K562 (cell line): ENCODE data around the gene OPA3. TPM values are rescaled to one million over a fixed set of nuclear protein-coding genes. Genes with fewer than 3 reads are reported as not detected.

Experiments
- E2F6 ChIP-seq, 2 experiments: IDR thresholded peaks; 2 replicates each; pipeline ENCODE4 v1.6.1; 2011; ENCODE audit warnings: borderline replicate concordance in 1 of 2, control low read depth in 1 of 2, low read depth in 1 of 2, low read length in 1 of 2, mild to moderate bottlenecking in 1 of 2, mixed read lengths in 1 of 2, moderate library complexity in 1 of 2; ENCODE audit not compliant: insufficient read depth in 1 of 2, insufficient read length in 1 of 2, poor library complexity in 1 of 2, severe bottlenecking in 1 of 2; ENCODE audit errors: extremely low read depth in 1 of 2
- ELF1 ChIP-seq: fragments of 200-800 bp; sonication (Bioruptor generic); IDR thresholded peaks from 2 replicates; pipeline ENCODE4 v1.6.1; 2016; ENCODE audit warnings: missing genetic modification characterization, missing compliant biosample characterization
- HSF4 ChIP-seq: fragments of 250-450 bp; sonication (Bioruptor Pico); IDR thresholded peaks from 2 replicates; pipeline ENCODE4 v2.1.2; 2022; ENCODE audit warnings: mild to moderate bottlenecking, moderate library complexity, borderline replicate concordance
- MITF ChIP-seq: IDR thresholded peaks from 2 replicates; pipeline ENCODE4 v1.6.1; 2014; ENCODE audit warnings: antibody characterized with exemption
- NCOA1 ChIP-seq: fragments of 450-650 bp; IDR thresholded peaks from 2 replicates; pipeline ENCODE4 v1.6.1; 2016; ENCODE audit warnings: low read depth
- NRF1 ChIP-seq, 2 experiments: fragments of 450-650 bp; IDR thresholded peaks in 1 of 2; conservative IDR thresholded peaks in 1 of 2; 2 replicates each; pipeline ENCODE4 v1.6.1; 2014; ENCODE audit warnings: mild to moderate bottlenecking in 2 of 2
- SMARCE1 ChIP-seq: fragments of 450-650 bp; IDR thresholded peaks from 2 replicates; pipeline ENCODE4 v1.7.1; 2016; ENCODE audit warnings: mild to moderate bottlenecking
- SRSF1 ChIP-seq: fragments of 200-400 bp; formaldehyde crosslinking; IDR thresholded peaks from 2 replicates; pipeline ENCODE4 v1.6.1; 2017; ENCODE audit warnings: mild to moderate bottlenecking, low read depth, low read length, moderate library complexity
- TAL1 ChIP-seq: fragments of 450-650 bp; IDR thresholded peaks from 2 replicates; pipeline ENCODE4 v1.6.1; 2016; ENCODE audit warnings: mild to moderate bottlenecking
- TARDBP ChIP-seq: fragments of 450-650 bp; IDR thresholded peaks from 2 replicates; pipeline ENCODE4 v1.6.1; 2016
- TCFL5 ChIP-seq: fragments of 250-450 bp; sonication (Bioruptor Pico); conservative IDR thresholded peaks from 2 replicates; pipeline ENCODE4 v1.6.1; 2021; ENCODE audit warnings: mild to moderate bottlenecking, moderate library complexity, matching md5 sums
- TRIM28 ChIP-seq: fragments of 450-650 bp; IDR thresholded peaks from 2 replicates; pipeline ENCODE4 v1.6.1; 2017
- XRCC5 ChIP-seq: fragments of 200-400 bp; formaldehyde crosslinking; IDR thresholded peaks from 2 replicates; pipeline ENCODE4 v1.6.1; 2017; ENCODE audit warnings: low read depth, mild to moderate bottlenecking, low read length
- ZBTB8A ChIP-seq: fragments of 450-650 bp; IDR thresholded peaks from 2 replicates; pipeline ENCODE4 v1.6.1; 2018; ENCODE audit warnings: mild to moderate bottlenecking, moderate library complexity; ENCODE audit not compliant: partially characterized antibody
- ZFPM2 ChIP-seq: fragments of 250-450 bp; sonication (Bioruptor Pico); IDR thresholded peaks from 2 replicates; pipeline ENCODE4 v1.5.1; 2022; ENCODE audit warnings: mild to moderate bottlenecking
- ZNF3 ChIP-seq: fragments of 250-450 bp; sonication (Bioruptor Pico); IDR thresholded peaks from 2 replicates; pipeline ENCODE4 v1.5.0; 2021; ENCODE audit warnings: mild to moderate bottlenecking, moderate library complexity
- ZNF407 ChIP-seq: fragments of 450-650 bp; IDR thresholded peaks from 2 replicates; pipeline ENCODE4 v1.6.1; 2016; ENCODE audit warnings: low read depth
- ZNF589 ChIP-seq: fragments of 200-800 bp; sonication (Bioruptor generic); IDR thresholded peaks from 2 replicates; pipeline ENCODE4 v1.6.1; 2016; ENCODE audit warnings: low read depth, missing genetic modification characterization, missing compliant biosample characterization
- ZNF77 ChIP-seq: fragments of 250-450 bp; sonication (Bioruptor Pico); IDR thresholded peaks from 2 replicates; pipeline ENCODE4 v1.5.0; 2020
- polyA plus RNA-seq, 8 experiments: library from polyadenylated mRNA; depleted of rRNA in 4 of 8; stranded (reverse) in 5 of 8; unstranded in 3 of 8; fragments of >200 nt; fragmentation: Nextera tagmentation in 2 of 8; fragmentation: Illumina TruSeq in 1 of 8; extraction: Ambion mirVana in 2 of 8; extraction: Trizol in 1 of 8; gene quantifications; 2 replicates each; pipeline versions ENCODE4 v1.2.1 to v1.2.3, GENCODE V29; 2011 to 2014; ENCODE audit warnings: inconsistent platforms in 1 of 8, missing spikeins in 1 of 8
- total RNA-seq, 7 experiments: library from RNA; depleted of rRNA in 6 of 7; stranded (reverse); fragments of >200 nt in 6 of 7; fragmentation: Illumina TruSeq in 2 of 7; extraction: Trizol in 2 of 7; gene quantifications; 2 replicates each; pipeline versions ENCODE4 v1.2.1 to v1.2.3, GENCODE V29; 2011 to 2021; ENCODE audit warnings: low replicate concordance in 1 of 7

The OPA3 gene
- total and polyA plus RNA-seq, 9 of the 15 experiments (the other 6 are each of a cell fraction or from before 2014, with no cell fraction given) = 1.4 to 18.8 (median 9.0) TPM

GRCh38 chr19:45485305-45486077 lies 99.1 kb downstream of the OPA3 start (continued):
- TF ChIP-seq SMARCE1 (0 out of 2 replicates have a peak, but pooled peaks have one; percentile 35), TRIM28 (peak; percentile 47; the same call in 1 of the 2 replicates), TARDBP (no peak), MITF (no peak), ZNF77 (CRISPR knock-in tag) (no peak), ELF1 (tag) (peak; percentile 77), TAL1 (no peak), ZFPM2 (CRISPR knock-in tag) (no peak), NCOA1 (0 out of 2 replicates have a peak, but pooled peaks have one; percentile 21), SRSF1 (no peak), NRF1 (conservative IDR thresholded peaks at IDR 0.05 in 1 of 2, IDR thresholded peaks at IDR 0.05 in 1 of 2) (0 out of 4 replicates have a peak, but pooled peaks of 1 of the 2 experiments have one; percentile 19), ZNF589 (CRISPR knock-in tag) (peak; percentile 91), XRCC5 (peak; percentile 69), ZBTB8A (no peak), ZNF407 (no peak), E2F6 (IDR thresholded peaks at IDR 0.05; ENCODE audit: borderline replicate concordance in 1 of 2, extremely low read depth in 1 of 2, insufficient read depth in 1 of 2, insufficient read length in 1 of 2, low read depth in 1 of 2, low read length in 1 of 2, poor library complexity in 1 of 2, severe bottlenecking in 1 of 2) (peak; percentile 17 to 61), ZNF3 (CRISPR knock-in tag) (no peak), HSF4 (no peak), TCFL5 (CRISPR knock-in tag) (no peak)
